IMR-90 (cell line): Measurements from ENCODE around the gene TMEM53. TPM values are rescaled to one million over a fixed set of nuclear protein-coding genes. Genes with fewer than 3 reads are reported as not detected.

Experiments
- ATAC-seq: fragments of 200-7000 bp; cut with Tn5 transposase; 2 replicates; pipeline ENCODE4 v1.9.1; 2020; ENCODE audit warnings: low read depth, mild to moderate bottlenecking, moderate library complexity
- BruUV-seq: library from RNA; stranded (reverse); fragments of 400-500 nt; replicated peaks from 2 replicates; lab custom pipeline; 2021; lab: Mats Ljungman, UMichigan
- CTCF ChIA-PET: fragments of 300-600 bp; formaldehyde crosslinking; extraction: SDS; loops from one replicate; lab custom pipeline; 2021; ENCODE audit warnings: antibody characterized with exemption; lab: Yijun Ruan, JAX
- POLR2A ChIA-PET: fragments of 300-600 bp; sonication (Branson Sonifier 250); formaldehyde crosslinking; loops from one replicate; lab custom pipeline; 2022; ENCODE audit warnings: antibody characterized with exemption; ENCODE audit not compliant: unreplicated experiment; lab: Charles Lee
- DNase-seq: peaks from one replicate; pipeline ENCODE4 v3.0.0; 2013
- H2AFZ ChIP-seq: replicated peaks from 2 replicates; pipeline ENCODE3; 2013; ENCODE audit warnings: low read length, mild to moderate bottlenecking; ENCODE audit not compliant: poor library complexity
- H2AK5ac ChIP-seq: 2 replicates; pipeline ENCODE4 v1.6.1; 2013; ENCODE audit warnings: low read depth, low read length, inconsistent platforms
- H2AK9ac ChIP-seq: replicated peaks from 2 replicates; pipeline ENCODE3; 2013; ENCODE audit warnings: mild to moderate bottlenecking, low read depth, low read length, moderate library complexity; ENCODE audit not compliant: poor library complexity
- H2BK120ac ChIP-seq: 2 replicates; pipeline ENCODE4 v1.6.1; 2013; ENCODE audit warnings: low read depth, low read length, inconsistent platforms
- H2BK15ac ChIP-seq: 3 replicates; pipeline ENCODE4 v1.6.1; 2013; ENCODE audit warnings: low read depth, low read length, inconsistent platforms
- H2BK20ac ChIP-seq: 2 replicates; pipeline ENCODE4 v1.6.1; 2013; ENCODE audit warnings: low read depth, mild to moderate bottlenecking, inconsistent platforms, low read length, moderate library complexity
- H2BK5ac ChIP-seq: 2 replicates; pipeline ENCODE4 v1.6.1; 2013; ENCODE audit warnings: mild to moderate bottlenecking, low read depth, low read length, inconsistent platforms; ENCODE audit not compliant: poor library complexity, severe bottlenecking
- H3K14ac ChIP-seq: replicated peaks from 2 replicates; pipeline ENCODE4 v1.6.1; 2013; ENCODE audit warnings: low read depth, low read length, inconsistent platforms
- H3K18ac ChIP-seq: 2 replicates; pipeline ENCODE4 v1.6.1; 2013; ENCODE audit warnings: low read depth, low read length, control low read depth
- H3K23ac ChIP-seq: 2 replicates; pipeline ENCODE4 v1.6.1; 2013; ENCODE audit warnings: low read depth, low read length, inconsistent platforms
- H3K27ac ChIP-seq: 2 replicates; pipeline ENCODE4 v1.5.1; 2013; ENCODE audit warnings: mild to moderate bottlenecking, control low read depth, low read length; ENCODE audit not compliant: insufficient read depth
- H3K27me3 ChIP-seq: 2 replicates; pipeline ENCODE4 v1.6.1; 2013; ENCODE audit warnings: low read length; ENCODE audit not compliant: control insufficient read depth, insufficient read depth
- H3K36me3 ChIP-seq: 2 replicates; pipeline ENCODE4 v1.6.1; 2013; ENCODE audit warnings: low read length, mixed read lengths; ENCODE audit not compliant: control insufficient read depth, insufficient read depth
- H3K4ac ChIP-seq: 2 replicates; pipeline ENCODE4 v1.6.1; 2013; ENCODE audit warnings: low read depth, low read length, inconsistent platforms
- H3K4me1 ChIP-seq: 2 replicates; pipeline ENCODE4 v1.6.1; 2013; ENCODE audit warnings: low read length, mixed read lengths; ENCODE audit not compliant: control insufficient read depth, insufficient read depth
- H3K4me2 ChIP-seq: 2 replicates; pipeline ENCODE4 v1.6.1; 2013; ENCODE audit warnings: low read depth, mild to moderate bottlenecking, control low read depth, low read length, moderate library complexity
- H3K4me3 ChIP-seq: 2 replicates; pipeline ENCODE4 v1.5.1; 2013; ENCODE audit warnings: low read depth, mild to moderate bottlenecking, control low read depth, low read length, moderate library complexity; ENCODE audit not compliant: insufficient read depth
- H3K56ac ChIP-seq: 2 replicates; pipeline ENCODE4 v1.6.1; 2013; ENCODE audit warnings: low read length, inconsistent platforms; ENCODE audit not compliant: insufficient read depth; ENCODE audit errors: extremely low read depth
- H3K79me1 ChIP-seq, 2 experiments: 2 replicates each; pipeline ENCODE4 v1.6.1; 2013; ENCODE audit warnings: low read length in 2 of 2, inconsistent platforms in 1 of 2, low read depth in 1 of 2
- H3K9ac ChIP-seq: 2 replicates; pipeline ENCODE4 v1.6.1; 2013; ENCODE audit warnings: low read depth, low read length, control low read depth
- H3K9me1 ChIP-seq: 2 replicates; pipeline ENCODE4 v1.6.1; 2013; ENCODE audit warnings: low read length, inconsistent platforms; ENCODE audit not compliant: insufficient read depth
- H3K9me3 ChIP-seq: 2 replicates; pipeline ENCODE4 v1.6.1; 2013; ENCODE audit warnings: low read length; ENCODE audit not compliant: control insufficient read depth, insufficient read depth
- H4K20me1 ChIP-seq: 2 replicates; pipeline ENCODE4 v1.6.1; 2013; ENCODE audit warnings: low read length, inconsistent platforms; ENCODE audit not compliant: insufficient read depth
- H4K5ac ChIP-seq: 2 replicates; pipeline ENCODE4 v1.6.1; 2013; ENCODE audit warnings: mild to moderate bottlenecking, low read depth, low read length, control low read depth
- H4K8ac ChIP-seq, 2 experiments: 2 replicates each; pipeline ENCODE4 v1.6.1; 2013; ENCODE audit warnings: low read depth in 2 of 2, low read length in 2 of 2, control low read depth in 1 of 2, inconsistent platforms in 1 of 2
- H4K91ac ChIP-seq: 2 replicates; pipeline ENCODE4 v1.6.1; 2013; ENCODE audit warnings: low read depth, low read length, inconsistent platforms; ENCODE audit not compliant: insufficient read depth
- BHLHE40 ChIP-seq: fragments of 150-350 bp; IDR thresholded peaks from 2 replicates; pipeline ENCODE4 v1.6.1; 2016; ENCODE audit warnings: mild to moderate bottlenecking, low read depth, low read length
- CEBPB ChIP-seq: IDR thresholded peaks from 2 replicates; pipeline ENCODE4 v1.6.1; 2012; ENCODE audit warnings: low read depth, low read length, improper control_type of control experiment
- CHD1 ChIP-seq: IDR thresholded peaks from 2 replicates; pipeline ENCODE4 v1.6.1; 2012; ENCODE audit warnings: low read depth, low read length, improper control_type of control experiment
- FOS ChIP-seq: fragments of 150-350 bp; IDR thresholded peaks from 2 replicates; pipeline ENCODE4 v1.6.1; 2016; ENCODE audit warnings: low read depth, low read length
- MAFK ChIP-seq: IDR thresholded peaks from 2 replicates; pipeline ENCODE4 v1.6.1; 2012; ENCODE audit warnings: low read depth, low read length, improper control_type of control experiment
- MAZ ChIP-seq: IDR thresholded peaks from 2 replicates; pipeline ENCODE4 v1.6.1; 2012; ENCODE audit warnings: low read depth, mild to moderate bottlenecking, low read length, improper control_type of control experiment, moderate library complexity, borderline replicate concordance
- MXI1 ChIP-seq: IDR thresholded peaks from 2 replicates; pipeline ENCODE4 v1.6.1; 2012; ENCODE audit warnings: low read depth, mild to moderate bottlenecking, low read length, moderate library complexity, borderline replicate concordance
- NFE2L2 ChIP-seq: fragments of 150-350 bp; IDR thresholded peaks from 2 replicates; pipeline ENCODE4 v1.6.1; 2016; ENCODE audit warnings: low read depth, mild to moderate bottlenecking, low read length
- POLR2A ChIP-seq: IDR thresholded peaks from 2 replicates; pipeline ENCODE4 v1.6.1; 2012; ENCODE audit warnings: mild to moderate bottlenecking, low read depth, low read length
- RAD21 ChIP-seq: IDR thresholded peaks from 2 replicates; pipeline ENCODE4 v1.6.1; 2012; ENCODE audit warnings: low read length, improper control_type of control experiment
- RCOR1 ChIP-seq: IDR thresholded peaks from 2 replicates; pipeline ENCODE4 v1.6.1; 2012; ENCODE audit warnings: mild to moderate bottlenecking, low read length, improper control_type of control experiment; ENCODE audit not compliant: insufficient replicate concordance
- RFX5 ChIP-seq: IDR thresholded peaks from 2 replicates; pipeline ENCODE4 v1.8.0; 2012; ENCODE audit warnings: low read depth, mild to moderate bottlenecking, low read length, moderate library complexity
- SMC3 ChIP-seq: fragments of 150-350 bp; IDR thresholded peaks from 2 replicates; pipeline ENCODE4 v1.6.1; 2016; ENCODE audit warnings: low read depth, mild to moderate bottlenecking, antibody characterized with exemption, low read length, moderate library complexity
- WGBS, 2 experiments: methylation state at CpG; one replicate each; pipeline versions ENCODE4 v1.1.5 to v1.1.7; 2013; ENCODE audit warnings: missing lambda C conversion rate in 2 of 2; ENCODE audit not compliant: insufficient read length in 1 of 2; ENCODE audit errors: extremely low coverage in 2 of 2; 5-methylcytosine and 5-hydroxymethylcytosine counted together
- dilution Hi-C: fragments of 300-500 bp; cut with HindIII; formaldehyde crosslinking; loops from one replicate; pipeline ENCODE4 v1.14.3; 2018; ENCODE audit warnings: low sequenced_read_pairs; ENCODE audit not compliant: unreplicated experiment
- in situ Hi-C: fragments of 300-500 bp; cut with MboI; formaldehyde crosslinking; loops from 3 replicates; pipeline ENCODE4 v1.14.3; 2019; ENCODE audit warnings: low sequenced_read_pairs, inconsistent platforms, mixed read lengths
- intact Hi-C: fragments of 100-400 bp; cut with micrococcal nuclease; formaldehyde crosslinking; loops from 2 replicates; pipeline ENCODE4 v1.10.0; 2022
- polyA plus RNA-seq, 3 experiments: library from polyadenylated mRNA; depleted of rRNA; stranded (reverse); fragments of >200 nt; gene quantifications; 2 replicates each; pipeline ENCODE4 v1.2.3, GENCODE V29; 2012; ENCODE audit warnings: low replicate concordance in 1 of 3
- total RNA-seq: library from RNA; depleted of rRNA; stranded (reverse); fragments of >200 nt; gene quantifications from 2 replicates; pipeline ENCODE4 v1.2.3, GENCODE V29; 2012
- TF ChIP-seq, protein P1 (sequence below): fragments of 150-350 bp; IDR thresholded peaks from 2 replicates; pipeline ENCODE4 v1.6.1; 2016; ENCODE audit warnings: low read depth, mild to moderate bottlenecking, low read length, moderate library complexity, borderline replicate concordance
- TF ChIP-seq, protein P2 (sequence below): conservative IDR thresholded peaks from 2 replicates; pipeline ENCODE4 v1.5.1; 2012; ENCODE audit warnings: mild to moderate bottlenecking, low read depth, low read length, improper control_type of control experiment
- TF ChIP-seq, protein P3 (sequence below): fragments of 150-350 bp; IDR thresholded peaks from 2 replicates; pipeline ENCODE4 v1.6.1; 2017; ENCODE audit warnings: mild to moderate bottlenecking, antibody characterized with exemption, low read length, low read depth

The TMEM53 gene
- total and polyA plus RNA-seq, 2 of the 4 experiments (the other 2 are of a cell fraction): 2.7 to 6.3 TPM

DNA sequence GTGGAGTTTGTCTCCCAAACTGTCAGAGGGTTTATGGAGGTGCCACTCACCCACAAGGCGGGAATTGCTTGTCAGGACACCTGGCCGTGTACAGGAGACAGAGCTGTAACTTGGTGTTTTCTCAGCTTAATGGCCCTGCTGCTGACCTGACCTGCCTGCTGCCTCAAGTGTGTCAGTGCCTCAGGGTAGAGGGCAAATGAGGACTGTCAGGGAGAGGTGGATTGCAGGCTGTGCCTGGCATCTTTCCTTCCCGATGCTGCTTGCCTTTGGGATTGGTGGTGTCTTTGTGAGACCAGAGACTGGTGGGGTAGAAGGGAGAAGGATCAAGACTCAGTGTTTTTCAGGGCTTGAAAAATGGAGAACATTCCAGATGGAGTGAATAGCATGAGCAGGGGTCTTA, 31.4 kb downstream of the TMEM53 start:
- ATAC-seq (no peak), DNase-seq (no peak)
- Histone ChIP-seq H3K9me3 (no peaks in the 10 kb centered on the region), H3K18ac (no peak overlapping the region), H3K27me3 (no peaks in the 10 kb centered on the region), H4K8ac (no peak overlapping the region), H3K4ac (no peak overlapping the region), H3K79me1 (peaks cover 16 to 45% of the 10 kb centered on the region in 2 experiments), H3K9me1 (peaks cover 22% of the 10 kb centered on the region), H4K5ac (no peak overlapping the region), H2BK15ac (no peak overlapping the region), H3K27ac (no peak overlapping the region), H3K56ac (no peak overlapping the region), H2BK20ac (no peak overlapping the region), H3K4me3 (no peak overlapping the region), H3K4me2 (no peak overlapping the region), H2AK5ac (no peak overlapping the region; the same call in 1 of the 2 replicates), H2BK5ac (no peak overlapping the region), H3K4me1 (peaks cover 19% of the 10 kb centered on the region), H3K9ac (no peak overlapping the region), H4K20me1 (peaks cover 40% of the 10 kb centered on the region), H3K36me3 (peaks cover 65% of the 10 kb centered on the region), H4K91ac (no peak overlapping the region), H2AFZ (no peak overlapping the region), H3K14ac (no peak overlapping the region), H3K23ac (no peak overlapping the region), H2AK9ac (no peak overlapping the region), H2BK120ac (no peak overlapping the region)
- in situ Hi-C loops (no loop called here), intact Hi-C loops (no loop called here), dilution Hi-C loops (no loop called here)
- ChIA-PET POLR2A (interaction anchor here (0.9 to 1.3 kb wide), 2 partner anchors 10 to 14 kb away, joined by 3 to 6 read pairs; no protein-coding TSS in a partner anchor), CTCF (interaction anchor here (1.1 kb wide), 1 partner anchor 9 kb away, joined by 3 read pairs; no protein-coding TSS in a partner anchor)
- 60% methylated on average over 1 of the region's 3 CpGs; no CpG with 5 or more reads in 1 of the 2 experiments for WGBS, 2 experiments
- no peak for TF ChIP-seq POLR2A
- no peak for TF ChIP-seq FOS
- TF ChIP-seq RFX5: no peak
- TF ChIP-seq NFE2L2: no peak
- TF ChIP-seq, protein P1, sequence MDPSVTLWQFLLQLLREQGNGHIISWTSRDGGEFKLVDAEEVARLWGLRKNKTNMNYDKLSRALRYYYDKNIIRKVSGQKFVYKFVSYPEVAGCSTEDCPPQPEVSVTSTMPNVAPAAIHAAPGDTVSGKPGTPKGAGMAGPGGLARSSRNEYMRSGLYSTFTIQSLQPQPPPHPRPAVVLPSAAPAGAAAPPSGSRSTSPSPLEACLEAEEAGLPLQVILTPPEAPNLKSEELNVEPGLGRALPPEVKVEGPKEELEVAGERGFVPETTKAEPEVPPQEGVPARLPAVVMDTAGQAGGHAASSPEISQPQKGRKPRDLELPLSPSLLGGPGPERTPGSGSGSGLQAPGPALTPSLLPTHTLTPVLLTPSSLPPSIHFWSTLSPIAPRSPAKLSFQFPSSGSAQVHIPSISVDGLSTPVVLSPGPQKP: no peak
- no peak for TF ChIP-seq MAFK
- no peak for TF ChIP-seq MXI1
- no peak for TF ChIP-seq CHD1
- TF ChIP-seq RCOR1: no peak
- TF ChIP-seq, protein P2, sequence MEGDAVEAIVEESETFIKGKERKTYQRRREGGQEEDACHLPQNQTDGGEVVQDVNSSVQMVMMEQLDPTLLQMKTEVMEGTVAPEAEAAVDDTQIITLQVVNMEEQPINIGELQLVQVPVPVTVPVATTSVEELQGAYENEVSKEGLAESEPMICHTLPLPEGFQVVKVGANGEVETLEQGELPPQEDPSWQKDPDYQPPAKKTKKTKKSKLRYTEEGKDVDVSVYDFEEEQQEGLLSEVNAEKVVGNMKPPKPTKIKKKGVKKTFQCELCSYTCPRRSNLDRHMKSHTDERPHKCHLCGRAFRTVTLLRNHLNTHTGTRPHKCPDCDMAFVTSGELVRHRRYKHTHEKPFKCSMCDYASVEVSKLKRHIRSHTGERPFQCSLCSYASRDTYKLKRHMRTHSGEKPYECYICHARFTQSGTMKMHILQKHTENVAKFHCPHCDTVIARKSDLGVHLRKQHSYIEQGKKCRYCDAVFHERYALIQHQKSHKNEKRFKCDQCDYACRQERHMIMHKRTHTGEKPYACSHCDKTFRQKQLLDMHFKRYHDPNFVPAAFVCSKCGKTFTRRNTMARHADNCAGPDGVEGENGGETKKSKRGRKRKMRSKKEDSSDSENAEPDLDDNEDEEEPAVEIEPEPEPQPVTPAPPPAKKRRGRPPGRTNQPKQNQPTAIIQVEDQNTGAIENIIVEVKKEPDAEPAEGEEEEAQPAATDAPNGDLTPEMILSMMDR: no peak
- no peak for TF ChIP-seq MAZ
- TF ChIP-seq BHLHE40: no peak
- TF ChIP-seq, protein P3, sequence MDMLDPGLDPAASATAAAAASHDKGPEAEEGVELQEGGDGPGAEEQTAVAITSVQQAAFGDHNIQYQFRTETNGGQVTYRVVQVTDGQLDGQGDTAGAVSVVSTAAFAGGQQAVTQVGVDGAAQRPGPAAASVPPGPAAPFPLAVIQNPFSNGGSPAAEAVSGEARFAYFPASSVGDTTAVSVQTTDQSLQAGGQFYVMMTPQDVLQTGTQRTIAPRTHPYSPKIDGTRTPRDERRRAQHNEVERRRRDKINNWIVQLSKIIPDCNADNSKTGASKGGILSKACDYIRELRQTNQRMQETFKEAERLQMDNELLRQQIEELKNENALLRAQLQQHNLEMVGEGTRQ: no peak
- TF ChIP-seq SMC3: no peak
- TF ChIP-seq CEBPB: no peak
- no peak for TF ChIP-seq RAD21
- BruUV-seq: no TSS peak
